Neural progenitor cell (in vitro differentiated cells): Measurements from ENCODE around the gene PCSK9.

Experiments
- CTCF ChIP-seq: fragments of 200-600 bp; sonication (generic); IDR thresholded peaks from 2 replicates; pipeline ENCODE4 v1.5.1; 2017; ENCODE audit warnings: antibody characterized with exemption, mild to moderate bottlenecking
- EZH2 ChIP-seq: fragments of 200-600 bp; sonication (generic); IDR thresholded peaks from 2 replicates; pipeline ENCODE4 v1.6.1; 2017; ENCODE audit warnings: antibody characterized with exemption, mild to moderate bottlenecking, moderate library complexity
- EZH2phosphoT487 ChIP-seq: fragments of 200-600 bp; sonication (generic); IDR thresholded peaks from 2 replicates; pipeline ENCODE4 v1.6.1; 2017; ENCODE audit warnings: antibody characterized with exemption

DNA sequence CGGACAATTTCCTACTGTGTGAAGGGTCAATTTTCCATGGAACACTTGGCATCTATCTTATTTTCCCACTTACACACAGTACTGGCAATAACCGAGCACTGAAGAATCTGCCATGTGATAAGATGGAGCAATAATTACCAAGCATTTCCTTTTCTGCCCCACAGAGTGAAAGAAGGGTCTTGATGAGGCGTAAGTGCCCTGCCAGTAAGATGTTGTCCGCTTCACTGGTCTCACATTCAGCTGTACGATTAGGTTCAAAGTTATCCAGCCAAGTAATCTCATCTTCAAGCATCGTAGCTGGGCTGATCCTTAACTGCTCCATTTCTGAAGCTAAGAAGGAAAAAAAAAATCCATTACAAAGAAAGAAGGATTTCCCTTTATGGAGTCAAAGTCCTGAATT, 67.8 kb downstream of the PCSK9 start:
- TF ChIP-seq CTCF (no peak), EZH2phosphoT487 (no peak), EZH2 (no peak)
